NOMO-1 (cell line): ENCODE measurements around the gene OR4C5.
"Not testable (repeated sequence)": the region's sequence is repeated elsewhere in the genome, so short reads cannot be mapped to it uniquely, and the experiment has no call there.

ENCODE experiments used
- DNase-seq, 2 experiments: peaks; one replicate each; lab custom pipeline; 2025; ENCODE audit not compliant: unreplicated experiment in 2 of 2; lab: John Stamatoyannopoulos, UW

OR4C5 gene

DNA sequence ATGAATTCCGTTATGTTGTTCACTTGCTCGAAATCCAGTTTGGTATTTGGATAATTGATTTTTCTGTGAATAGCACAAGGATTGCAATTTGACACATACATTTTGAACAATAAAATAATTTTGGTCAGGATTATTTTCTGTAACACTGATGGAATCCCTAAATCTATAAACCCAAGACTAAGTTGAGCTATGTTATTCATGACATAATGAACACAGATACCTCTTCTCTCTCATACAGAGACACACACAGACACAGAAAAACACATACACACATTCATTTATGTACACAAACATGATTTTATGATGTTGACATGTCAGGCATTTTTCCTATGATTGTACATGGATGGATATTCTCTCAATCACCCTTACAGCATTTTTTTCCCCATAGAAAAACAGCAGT lies at the start of gene OR4C5:
TSS of gene OR4C5 (minus strand) at position 101 of the 400 bp plus-strand sequence. CDS start at position 101, 0 bp downstream.
- DNase-seq: no peak

DNA sequence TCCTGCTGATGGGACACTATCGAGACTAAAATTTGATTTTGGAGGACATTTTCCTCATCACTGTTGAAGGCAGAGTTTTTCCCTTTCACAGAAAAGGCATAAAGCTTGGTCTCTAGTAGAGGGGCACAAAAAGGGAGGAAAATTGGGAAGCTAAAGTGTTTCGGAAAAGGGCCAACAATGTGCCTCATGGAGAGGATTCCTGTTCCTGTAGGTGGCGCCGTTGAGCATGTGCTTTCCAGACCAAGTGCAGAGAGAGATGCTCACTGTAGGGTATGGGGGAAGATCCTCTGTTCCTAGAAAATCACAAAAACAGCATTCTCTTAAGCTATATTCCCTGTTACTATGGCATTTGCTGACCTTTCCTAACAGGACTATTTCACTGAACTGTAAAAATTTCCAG lies 18.4 kb upstream of the OR4C5 start:
- no peak for DNase-seq

DNA sequence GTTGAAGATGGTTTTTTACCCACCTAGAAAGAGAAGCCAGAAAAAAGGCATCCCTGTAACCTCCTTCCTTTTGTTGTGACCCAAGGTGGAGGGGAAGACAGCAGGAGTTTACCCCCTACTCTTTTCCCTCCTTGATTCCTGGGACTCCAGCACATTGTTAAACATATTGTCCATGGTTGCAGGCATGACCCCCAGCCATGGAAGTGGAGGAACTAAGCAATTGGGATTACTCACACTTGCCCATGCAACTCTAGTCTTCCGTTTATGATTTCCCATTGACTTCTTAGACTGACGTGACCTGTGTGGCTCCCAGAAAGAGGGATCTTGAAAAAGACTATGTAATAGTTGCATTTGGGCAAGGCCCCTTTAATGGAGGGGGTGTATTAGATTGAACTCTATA lies 17.9 kb upstream of the OR4C5 start:
- DNase-seq: not testable (repeated sequence)

DNA sequence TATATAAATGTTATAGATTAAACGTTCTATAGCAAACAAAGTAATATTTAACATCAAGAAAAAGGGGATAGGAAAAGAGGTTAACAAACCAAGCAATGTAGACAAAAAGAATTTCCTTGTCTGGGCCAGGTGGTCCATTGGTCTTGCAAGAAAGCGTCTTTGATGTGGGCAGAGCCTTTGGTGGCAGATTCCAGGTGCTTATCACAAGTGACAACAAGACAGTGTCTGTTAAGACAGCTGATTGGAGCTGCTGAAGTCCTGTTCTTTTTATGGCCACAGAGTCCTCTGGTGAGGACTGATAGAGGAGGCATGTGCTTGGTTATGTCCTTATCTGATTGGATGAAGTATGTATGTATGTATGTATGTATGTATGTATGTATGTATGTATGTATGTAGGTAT lies 5.0 kb downstream of the OR4C5 start:
- DNase-seq: not testable (repeated sequence)

DNA sequence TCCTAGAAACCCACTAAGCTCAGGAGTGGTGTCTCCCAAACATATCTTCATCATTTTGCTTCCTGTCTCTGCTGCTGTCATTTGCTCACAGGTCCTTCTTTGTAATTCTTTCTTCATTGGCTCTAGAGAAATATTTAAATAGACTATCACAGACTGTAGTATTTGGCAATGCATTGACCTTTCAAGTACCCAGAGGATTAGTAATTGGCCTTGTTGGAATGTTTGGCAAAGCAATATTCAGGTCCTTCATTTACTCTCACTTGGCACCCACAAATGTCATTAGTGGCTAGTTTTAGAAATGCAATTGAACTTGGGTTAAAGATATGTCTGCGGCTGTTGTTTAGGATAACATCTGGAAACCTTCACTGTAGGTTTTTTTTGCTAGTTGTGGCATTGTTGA lies 11.6 kb downstream of the OR4C5 start:
- DNase-seq: no peak

DNA sequence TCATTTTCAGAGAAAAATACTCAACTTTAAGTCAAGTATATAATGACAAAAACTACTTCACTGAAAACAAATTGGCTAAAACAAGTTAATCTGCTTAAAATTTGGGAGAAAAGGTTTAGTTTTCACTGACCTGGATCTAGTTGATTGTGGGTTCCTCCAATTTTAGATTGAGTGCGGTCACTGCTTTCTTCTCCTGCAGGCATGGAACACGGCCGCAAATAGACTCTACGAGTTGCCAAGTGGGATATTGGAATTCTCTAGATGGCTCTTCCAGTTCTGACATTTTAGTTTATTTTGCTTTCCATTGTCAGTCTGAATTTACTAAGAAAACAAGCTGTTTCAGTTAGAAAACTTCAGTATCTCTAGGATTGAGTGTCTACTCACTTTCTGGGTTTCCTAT lies 12.3 kb downstream of the OR4C5 start:
- no peak for DNase-seq

DNA sequence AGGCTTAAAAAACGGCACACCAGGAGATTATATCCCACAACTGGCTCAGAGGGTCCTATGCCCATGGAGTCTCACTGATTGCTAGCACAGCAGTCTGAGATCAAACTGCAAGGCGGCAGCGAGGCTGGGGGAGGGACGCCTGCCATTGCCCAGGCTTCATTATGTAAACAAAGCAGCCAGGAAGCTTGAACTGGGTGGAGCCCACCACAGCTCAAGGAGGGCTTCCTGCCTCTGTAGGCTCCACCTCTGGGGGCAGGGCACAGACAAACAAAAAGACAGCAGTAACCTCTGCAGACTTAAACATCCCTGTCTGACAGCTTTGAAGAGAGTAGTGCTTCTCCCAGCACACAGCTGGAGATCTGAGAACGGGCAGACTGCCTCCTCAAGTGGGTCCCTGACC lies 20.0 kb downstream of the OR4C5 start:
- not testable (repeated sequence) for DNase-seq

DNA sequence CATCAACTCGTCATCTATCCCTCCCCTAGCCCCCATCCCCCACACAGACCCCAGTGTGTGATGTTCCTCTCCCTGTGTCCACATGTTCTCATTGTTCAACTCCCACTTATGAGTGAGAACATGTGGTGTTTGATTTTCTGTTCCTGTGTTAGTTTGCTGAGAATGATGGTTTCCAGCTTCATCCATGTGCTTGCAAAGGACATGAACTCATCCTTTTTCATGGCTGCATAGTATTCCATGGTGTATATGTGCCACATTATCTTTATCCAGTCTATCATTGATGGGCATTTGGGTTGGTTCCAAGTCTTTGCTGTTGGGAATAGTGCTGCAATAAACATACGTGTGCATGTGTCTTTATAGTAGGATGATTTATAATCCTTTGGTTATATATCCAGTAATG lies 23.8 kb downstream of the OR4C5 start:
- DNase-seq: not testable (repeated sequence)

DNA sequence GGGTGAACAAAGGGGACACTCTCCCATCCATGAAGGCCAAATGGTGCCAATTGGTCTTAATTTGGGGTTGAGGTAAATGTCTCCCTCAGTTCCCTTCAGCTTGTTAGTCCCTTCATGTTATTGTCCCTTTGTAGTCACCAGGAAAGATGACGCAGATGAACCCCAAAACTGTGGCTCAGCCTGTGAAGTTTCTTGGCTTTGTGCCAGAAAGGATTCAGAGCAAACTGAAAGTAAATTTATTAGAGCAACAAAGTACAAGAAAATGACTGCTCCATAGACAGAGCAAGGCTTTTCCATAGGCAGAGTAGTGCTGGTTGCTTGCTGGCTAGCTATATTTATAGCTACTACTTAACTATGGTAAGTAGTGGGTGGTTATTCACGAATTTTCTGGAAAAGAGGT lies 24.8 kb downstream of the OR4C5 start:
- DNase-seq: no peak

DNA sequence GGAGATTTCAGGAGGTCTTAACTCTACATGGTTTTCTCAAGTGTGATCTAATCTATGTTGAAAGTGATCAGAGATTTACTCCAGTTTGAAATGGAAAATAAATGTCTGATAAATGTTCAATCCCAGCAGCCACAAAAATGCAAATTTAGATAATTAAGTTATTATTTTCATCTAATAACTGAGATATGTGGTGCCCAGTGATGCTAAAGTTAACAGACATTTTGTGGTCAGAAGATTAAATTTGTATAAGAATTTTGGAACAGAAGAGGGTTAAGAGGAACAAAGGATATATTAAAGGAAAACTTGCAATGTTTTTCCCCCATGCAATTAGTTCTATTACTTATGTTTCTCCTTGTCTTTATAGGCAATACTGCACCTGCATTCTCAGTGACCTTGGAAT lies 41.6 kb downstream of the OR4C5 start, which contains the start of gene OR4C3:
TSS of gene OR4C3 (plus strand) at position 301 of the 400 bp plus-strand sequence. CDS start 102 bp downstream, outside the sequence.
- not testable (repeated sequence) for DNase-seq

DNA sequence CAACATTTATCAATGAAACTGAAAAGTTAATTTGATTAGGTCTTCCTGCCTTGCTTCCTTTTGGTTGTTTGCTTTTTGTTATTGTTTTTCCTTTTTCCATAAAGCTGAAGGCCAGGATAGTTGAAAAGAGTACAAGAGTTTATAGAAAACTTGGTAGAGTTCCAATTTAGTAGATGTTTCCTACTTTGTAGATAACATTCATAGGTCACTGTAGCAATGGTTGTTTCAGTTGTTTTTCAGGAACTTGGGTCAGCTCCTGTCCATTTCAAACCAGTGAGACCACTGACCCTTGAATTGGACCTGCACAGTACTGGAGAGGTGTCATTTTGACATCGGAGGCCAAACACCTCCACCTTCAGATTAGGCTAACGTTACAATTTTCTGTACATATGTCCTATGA lies 46.5 kb downstream of the OR4C5 start:
- not testable (repeated sequence) for DNase-seq
